Kidney tubule cell (primary cell): ENCODE measurements around the gene KIF26B.
"Not testable (repeated sequence)": the region's sequence is repeated elsewhere in the genome, so short reads cannot be mapped to it uniquely, and the experiment has no call there.

ENCODE experiments used
- DNase-seq: peaks from one replicate; pipeline ENCODE4 v3.0.0-alpha.2; 2018; ENCODE audit warnings: low spot score

The KIF26B gene

DNA sequence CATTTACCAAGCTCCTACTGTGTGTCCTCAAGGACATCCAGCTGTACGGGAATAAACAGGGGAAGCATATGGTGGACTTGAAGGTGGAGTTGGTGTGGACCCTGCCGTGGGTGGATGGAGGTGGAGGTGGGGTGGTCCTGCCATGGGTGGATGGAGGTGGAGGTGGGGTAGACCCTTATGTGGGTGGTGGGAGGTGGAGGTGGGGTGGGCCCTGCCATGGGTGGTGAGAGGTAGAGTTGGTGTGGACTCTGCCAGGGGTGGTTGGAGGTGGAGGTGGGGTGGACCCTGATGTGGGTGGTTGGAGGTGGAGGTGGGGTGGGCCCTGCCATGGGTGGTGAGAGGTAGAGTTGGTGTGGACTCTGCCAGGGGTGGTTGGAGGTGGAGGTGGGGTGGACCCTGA is 169.0 kb downstream of the KIF26B start:
- DNase-seq: not testable (repeated sequence)

DNA sequence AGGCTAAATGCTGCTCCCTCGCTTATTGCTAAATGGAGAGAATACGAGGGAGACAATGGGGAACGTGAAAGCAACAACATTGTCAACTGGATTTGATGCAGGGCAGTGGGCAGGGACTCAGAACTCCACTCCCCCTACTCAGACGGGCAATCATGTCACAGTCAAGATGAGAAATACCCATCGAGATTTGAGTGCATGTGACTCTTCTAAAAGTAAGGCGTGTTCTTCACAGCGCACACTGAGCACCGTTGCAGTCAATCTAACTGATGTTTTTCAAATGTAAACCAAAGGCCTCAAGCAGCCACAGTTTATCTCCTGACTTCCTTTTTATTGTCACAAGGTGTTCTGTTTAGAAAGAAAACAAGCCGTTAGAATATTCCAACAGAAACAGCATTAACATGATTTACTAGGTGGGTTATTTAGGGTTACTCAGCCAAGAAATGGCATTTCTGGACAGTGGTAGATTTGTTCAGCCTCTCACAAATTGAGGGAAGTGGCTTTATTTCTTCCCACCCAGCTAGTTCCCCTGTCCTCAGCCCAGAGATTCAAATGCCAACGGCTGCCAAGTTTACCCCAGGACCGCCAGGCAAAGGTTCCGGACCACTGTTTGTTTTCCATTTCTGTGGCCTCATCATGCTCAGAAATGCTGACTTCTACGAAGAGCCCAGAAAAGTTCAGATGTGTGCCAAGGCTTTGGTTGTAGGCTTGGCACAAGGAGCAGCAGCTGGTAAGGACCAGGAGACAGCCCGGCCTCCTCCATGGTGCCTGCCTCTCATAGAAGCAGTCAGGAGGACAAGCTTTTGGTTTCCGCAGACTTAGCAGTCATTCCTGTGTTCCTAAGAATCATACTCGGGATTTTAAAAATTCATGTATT is 171.4 kb downstream of the KIF26B start:
- no peak for DNase-seq

DNA sequence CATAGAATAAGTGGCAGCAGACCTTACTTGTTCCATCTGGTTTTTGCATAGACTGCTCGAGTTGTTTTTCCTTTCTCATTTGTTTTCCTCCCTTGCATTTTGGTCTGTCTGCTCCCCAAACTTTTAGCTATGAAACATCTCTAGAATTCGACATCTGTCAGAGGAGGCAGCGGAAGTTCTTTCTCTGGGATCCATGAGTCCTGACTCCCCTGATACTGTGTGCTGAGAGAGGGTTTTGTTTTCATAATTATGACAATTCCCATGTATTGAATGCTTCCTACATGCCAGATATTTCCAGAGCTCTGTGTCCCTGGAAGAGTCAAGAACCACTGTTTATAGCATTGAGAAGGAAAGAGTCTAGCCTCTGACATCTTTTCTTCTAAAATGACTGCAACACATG is 172.6 kb downstream of the KIF26B start:
- no peak for DNase-seq

DNA sequence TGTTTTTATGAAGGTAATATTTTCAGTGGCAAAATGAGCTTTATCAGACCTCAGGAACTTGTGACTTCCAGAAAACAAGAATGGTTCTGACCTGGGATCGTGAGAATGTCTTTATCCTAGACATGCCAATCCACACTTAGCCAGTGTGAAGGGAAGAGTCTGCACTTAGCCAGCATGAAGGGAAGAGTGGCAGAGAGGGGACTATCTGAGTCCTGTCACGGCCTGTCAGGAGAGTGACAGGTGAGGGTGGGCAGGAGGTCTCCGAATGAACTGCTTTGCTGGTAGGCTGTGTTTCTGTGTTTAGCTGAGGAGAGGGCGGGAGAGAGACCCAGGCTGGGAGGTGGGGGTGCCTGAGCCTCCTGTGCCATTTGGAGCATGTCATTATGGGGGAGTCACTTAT is 173.1 kb downstream of the KIF26B start:
- DNase-seq: no peak

DNA sequence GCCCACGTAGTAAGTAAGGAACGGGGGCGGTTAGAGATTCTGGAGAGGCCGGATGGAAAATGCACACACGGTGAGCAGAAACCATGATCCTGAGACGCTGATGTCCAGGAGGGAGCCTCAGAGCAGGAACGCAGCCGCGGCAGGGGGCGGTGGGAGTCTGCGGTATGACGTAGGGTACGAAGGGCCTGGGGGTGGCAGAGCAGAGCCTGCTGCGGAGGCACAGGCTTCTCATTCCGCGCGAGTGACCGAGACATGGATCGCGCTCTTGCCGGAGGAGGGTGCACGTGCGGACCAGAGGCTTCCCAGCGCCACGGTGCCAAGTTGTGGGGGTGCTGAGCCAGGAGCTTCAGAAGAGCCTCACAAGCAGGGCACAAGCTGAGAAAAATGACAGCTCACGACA is 176.2 kb downstream of the KIF26B start:
- DNase-seq: no peak

DNA sequence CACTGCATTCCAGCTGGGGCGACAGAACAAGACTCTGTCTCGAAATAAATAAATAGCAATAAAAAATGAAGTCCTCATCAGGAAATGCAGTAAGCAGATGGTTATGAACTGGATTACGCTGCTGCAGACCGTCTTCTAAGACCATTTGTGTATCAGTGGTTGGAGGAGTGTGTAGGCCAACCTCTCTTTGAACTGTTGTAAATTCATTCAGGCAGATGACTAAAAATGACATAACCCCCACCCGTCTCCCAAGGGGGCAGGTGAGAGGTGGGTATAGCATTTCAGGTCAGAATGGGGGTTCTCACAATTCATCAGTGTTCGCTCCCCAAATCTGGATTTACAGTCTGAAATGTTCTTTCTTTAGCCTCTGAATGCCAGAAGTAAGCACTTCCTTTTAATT is 177.3 kb downstream of the KIF26B start:
- DNase-seq: peak; percentile 35

DNA sequence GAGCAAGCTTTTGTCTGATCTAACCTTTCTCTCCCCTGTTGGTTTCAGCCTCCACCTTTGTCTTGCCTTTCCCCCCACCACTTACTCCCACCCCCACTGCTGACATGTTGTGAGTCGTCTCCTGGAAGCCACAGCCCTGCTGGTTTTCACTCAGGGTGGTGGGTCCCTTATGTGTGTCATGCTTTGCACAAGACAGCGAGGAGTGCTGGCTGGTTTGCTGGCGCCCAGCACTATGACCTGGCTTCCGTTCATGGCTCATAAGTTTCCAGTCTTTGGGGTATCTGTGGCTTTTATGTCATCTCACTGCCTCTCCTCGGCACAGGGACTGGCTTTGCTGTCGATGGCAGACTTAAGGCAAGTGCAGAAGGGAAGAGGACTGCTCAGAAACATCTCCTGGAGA is 177.7 kb downstream of the KIF26B start:
- DNase-seq: peak; percentile 86

DNA sequence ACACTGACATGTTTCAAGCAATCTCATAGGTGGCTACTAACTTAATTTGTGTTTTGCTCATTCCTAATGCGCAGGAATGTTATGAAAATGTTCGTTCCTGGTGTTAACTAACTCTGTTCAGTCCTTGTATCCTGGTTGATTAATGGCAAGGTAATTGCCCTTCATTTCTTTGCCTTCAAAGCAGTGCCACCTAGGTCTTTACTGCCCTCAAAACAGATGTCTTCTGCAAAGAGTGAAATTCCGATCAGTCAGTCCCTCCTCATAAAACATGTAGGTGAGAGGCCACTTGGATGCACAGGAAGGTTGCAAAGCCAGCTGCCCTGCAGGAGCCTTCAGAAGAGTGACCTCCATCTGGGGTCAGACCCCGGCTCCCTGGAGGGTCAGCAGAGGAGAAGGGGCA is 179.4 kb downstream of the KIF26B start:
- no peak for DNase-seq

DNA sequence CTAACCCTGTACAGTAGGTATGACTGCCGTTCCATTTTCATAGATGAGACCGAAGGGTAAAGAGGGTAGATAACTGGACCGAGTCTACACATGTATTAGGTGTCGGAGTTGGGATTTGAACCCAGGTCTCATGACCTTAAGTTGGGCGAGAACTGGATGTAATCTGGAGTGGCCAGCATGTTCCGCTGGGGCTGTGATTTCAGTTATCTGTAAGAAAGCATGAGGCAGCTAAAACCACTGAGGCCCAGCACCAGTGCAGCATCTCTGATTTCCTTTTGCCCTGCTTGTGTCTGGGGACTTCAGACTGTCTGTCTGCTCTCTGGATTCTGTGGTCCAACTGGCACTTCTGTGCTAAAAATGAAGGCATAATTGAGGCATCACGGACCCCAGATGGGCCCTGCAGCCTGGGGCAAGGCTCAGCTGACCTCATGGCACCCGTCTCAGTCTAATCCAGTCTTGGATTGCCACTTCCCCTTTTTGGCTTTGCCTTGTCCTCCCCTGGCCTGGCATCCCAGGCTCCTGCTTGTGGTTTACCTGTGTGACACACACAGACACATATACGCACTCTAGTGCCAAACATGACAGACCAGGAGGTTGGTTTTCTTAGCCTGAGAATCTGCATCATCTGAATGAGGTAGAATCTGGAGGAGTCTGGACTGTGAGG is 180.2 kb downstream of the KIF26B start:
- no peak for DNase-seq

DNA sequence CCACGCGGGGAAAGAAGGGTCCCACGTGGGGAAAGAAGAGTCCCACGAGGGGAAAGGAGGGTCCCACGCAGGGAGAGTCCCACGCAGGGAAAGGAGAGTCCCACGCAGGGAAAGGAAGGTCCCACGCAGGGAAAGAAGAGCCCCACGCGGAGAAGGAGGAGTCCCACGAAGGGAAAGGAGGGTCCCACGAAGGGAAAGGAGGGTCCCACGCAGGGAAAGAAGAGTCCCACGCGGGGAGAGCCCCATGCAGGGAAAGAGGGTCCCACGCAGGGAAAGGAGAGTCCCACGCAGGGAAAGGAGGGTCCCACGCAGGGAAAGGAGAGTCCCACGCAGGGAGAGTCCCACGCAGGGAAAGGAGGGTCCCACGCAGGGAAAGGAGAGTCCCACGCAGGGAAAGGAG is 180.9 kb downstream of the KIF26B start:
- not testable (repeated sequence) for DNase-seq

DNA sequence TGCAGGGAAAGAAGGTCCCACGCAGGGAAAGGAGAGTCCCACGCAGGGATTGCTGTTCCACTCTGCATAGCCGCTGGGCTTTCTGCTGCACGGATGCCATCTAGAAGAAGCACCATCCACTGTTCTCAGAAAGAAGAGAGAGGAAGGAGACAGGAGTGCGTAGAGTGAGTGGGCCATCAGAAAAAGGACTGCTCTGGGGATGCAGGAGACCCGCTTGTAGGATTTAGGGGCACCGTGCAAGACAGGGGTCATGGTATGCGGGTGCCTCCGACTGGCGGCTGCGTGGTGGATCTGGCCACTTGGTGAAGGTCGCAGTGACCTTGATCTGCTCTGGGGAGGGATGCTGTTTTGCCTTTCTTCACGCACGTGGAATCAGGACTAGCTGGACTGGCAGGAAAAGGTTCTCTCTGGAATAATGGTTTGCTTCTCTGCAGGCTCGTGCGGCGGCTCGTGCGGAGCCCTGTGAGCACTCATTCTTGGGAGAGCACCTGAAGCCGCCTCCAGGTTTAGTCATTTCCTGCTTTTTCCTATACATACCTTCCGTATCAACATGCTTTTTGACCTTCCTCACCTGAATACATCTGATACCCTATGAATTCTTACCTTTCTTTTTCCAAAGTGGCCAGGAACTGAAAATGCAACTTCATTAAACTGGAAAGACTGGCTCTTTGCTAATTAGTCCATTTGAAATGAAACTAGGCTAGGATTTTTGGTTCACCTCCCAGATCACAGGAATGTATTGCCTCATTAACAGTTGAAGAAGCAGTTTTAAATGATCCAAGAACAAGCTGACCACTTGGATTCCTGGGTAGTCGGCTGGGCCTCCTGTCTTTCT is 181.6 kb downstream of the KIF26B start:
- peak; percentile 76 for DNase-seq

DNA sequence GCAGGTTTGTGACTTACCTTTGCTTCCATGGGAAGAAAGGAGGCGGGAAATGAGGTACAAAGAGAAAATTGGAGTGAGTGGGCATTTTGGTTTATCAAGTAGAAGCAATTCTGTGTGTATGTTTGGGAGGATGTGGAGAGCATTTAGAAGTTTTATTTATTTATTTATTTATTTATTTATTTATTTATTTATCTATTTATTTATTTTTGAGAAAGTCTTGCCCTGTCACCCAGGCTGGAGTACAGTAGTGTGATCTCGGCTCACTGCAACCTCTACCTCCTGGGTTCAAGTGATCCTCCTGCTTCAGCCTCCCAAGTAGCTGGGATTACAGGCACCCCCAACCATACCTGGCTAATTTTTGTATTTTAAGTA is 182.2 kb downstream of the KIF26B start:
- not testable (repeated sequence) for DNase-seq

DNA sequence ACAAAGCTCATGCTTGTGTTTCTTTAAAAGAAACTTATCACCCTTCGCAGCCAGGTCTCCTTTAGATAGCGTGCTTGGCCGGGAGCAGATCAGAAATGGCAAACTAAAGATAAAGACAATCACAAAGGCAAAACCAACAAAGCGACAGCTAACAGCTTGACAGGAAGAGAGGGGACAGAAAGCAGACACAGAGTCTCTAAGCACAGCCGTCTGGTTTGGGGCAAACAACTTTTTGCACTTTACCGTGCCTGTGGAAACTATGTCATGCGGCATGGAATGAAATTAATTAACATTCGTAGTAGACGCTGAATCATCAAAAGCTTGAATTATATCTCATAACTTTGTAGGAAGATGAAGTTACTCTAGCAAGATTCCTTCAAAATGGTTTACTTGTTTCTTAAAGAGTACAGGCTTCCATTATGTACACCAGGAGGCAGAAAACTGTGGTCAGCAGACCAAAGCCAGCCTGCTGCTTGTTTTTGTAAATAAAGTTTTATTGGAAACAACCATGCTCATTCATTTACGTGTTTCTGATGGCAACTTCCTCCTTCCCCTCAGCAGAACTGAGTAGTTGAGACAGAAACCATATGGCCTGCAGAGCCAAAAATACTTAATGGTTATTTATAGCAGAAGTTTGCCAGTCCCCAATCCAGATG is 183.2 kb downstream of the KIF26B start:
- no peak for DNase-seq

DNA sequence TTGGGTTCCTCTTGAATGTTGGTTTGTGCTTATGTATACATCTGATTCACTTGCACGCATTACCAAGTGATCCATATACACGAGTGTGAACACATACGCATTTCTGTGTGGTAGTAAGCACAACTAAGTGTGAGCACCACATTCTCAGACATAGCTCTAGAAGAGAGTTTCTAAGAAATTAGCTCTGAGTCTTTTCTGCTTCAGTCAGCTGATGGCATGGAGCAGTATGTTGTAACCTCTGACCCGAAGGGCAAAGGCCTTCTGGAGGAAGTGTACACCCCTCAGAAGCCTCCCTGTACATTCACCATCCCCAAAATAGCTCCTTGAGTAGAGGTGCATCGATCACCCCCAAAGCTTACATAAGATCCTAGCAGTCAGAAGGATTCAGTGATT is 183.7 kb downstream of the KIF26B start:
- no peak for DNase-seq

DNA sequence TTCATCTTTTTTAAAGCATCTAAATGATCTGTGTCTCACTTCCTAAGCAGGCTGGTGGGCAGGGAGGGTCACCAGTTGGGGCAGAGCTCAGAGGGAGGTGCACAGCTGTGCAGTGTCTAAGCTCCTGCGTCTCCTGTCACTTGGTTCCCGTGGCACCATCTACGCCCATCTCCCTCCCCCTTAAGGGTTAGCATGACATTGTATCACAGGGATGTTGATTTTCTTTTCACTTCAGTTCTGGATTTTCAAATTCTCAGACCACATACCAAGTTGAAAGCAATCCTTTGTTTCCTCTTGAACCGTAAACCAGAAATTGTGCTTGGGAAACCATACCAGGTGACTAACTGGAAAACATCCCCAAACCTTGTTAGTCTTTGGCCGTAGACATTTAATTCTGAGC is 187.0 kb downstream of the KIF26B start:
- DNase-seq: no peak

DNA sequence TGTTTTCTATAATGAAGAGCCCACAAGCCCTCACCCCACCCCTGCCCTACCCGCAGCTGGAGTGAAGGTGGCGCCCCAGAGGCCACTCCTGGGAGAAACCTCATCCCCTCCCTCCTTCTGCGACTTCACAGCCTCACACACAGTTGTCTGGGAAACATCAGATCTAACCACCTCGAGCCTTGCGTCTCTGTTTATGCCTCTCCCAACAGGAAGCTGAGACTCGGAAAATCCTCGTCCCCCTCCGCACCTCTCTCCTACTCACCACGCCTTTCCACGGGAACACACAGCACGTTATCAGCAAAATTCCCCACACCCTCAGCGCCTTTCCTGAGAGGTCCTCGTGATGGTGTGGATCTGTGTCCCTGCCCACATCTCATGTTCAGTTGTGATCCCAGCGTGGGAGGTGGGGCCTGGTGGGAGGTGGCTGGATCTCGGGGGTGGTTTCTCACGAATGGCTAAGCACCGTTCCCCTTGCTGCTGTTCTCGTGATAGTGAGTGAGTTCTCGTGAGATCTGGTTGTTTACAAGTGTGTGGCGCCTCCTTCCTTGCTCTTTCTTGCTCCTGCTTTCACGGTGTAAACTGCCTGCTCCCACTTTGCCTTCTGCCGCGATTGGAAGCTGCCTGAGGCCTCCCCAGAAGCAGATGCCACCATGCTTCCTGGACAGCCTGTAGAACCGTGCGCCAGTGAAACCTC is 190.6 kb downstream of the KIF26B start:
- no peak for DNase-seq

DNA sequence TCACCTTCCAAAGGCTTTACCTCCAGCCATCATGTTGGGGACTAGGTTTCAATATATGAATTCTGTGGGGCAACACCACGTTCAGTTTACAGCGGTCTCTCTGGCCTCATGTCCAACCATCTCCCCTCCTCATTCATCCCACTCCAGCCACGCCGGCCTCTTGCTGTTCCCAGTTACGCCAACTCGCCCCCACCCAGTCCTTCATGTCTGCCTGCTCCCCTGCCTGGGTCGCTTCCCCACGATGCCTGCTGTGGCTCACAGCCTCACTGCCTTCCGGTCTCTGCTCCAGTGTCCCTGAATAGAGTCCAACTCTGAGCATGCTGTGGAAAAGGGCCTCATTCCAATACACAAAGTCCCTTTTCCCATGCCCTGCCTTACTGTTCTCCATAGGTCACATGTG is 193.8 kb downstream of the KIF26B start:
- no peak for DNase-seq

DNA sequence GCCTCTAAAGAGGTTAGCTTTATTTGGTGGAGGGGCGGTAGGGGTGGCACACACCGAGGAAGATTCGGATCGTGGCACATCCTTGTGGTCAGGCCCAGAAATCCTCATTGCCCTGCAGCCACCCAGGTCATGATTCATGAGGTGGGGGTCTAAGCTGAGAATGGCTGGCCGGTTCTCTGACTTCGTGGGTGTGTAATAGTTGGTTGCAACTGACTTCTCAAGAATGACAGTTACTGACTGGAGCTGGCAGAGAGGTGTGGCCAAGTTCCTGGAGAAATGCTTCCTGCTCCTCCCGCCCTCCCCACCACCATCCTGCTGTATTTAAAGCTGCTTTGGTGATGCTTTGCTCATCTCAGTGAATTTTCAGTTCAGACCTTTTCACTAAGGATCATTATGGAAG is 198.6 kb downstream of the KIF26B start:
- DNase-seq: peak; percentile 50

DNA sequence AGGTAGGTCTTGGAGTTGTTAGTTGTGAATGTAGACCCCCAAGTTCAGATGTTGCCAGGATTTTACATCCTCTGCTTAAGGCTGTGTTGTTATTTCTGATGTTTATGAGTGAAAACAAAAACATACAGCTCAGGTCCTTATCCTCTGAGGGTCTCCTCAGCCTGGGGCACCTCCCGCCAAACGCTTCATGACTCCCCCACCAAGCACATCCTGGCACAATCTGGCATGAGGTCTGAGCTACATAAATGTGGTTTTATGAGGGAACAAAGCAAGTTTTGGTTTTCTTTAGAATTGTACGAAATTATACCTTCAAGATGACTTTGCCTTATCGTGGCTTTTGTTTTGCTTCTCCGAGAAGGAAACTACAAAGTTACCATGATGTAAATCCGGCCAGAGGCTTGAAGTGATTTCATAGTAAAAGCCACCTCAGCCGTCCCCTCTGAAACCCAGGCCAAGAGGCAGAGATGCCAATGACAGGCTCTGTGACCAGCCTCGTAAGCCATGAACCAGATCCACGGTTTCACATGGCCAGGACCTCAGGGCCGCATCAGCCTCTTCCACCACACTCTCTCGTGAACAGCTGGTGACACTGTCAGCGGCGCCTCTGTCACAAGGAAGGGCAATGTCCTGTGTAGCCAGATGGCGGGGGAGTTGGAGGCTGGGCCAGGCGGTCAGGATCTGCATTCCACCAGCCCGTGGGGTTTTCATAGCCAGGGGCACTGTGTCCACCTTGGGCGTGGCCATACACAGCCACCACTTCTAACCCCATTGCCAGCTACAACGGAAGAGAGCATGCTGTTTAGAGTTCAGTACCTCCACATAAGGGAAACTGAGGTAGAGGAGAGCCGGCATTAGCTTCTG is 199.4 kb downstream of the KIF26B start:
- no peak for DNase-seq

DNA sequence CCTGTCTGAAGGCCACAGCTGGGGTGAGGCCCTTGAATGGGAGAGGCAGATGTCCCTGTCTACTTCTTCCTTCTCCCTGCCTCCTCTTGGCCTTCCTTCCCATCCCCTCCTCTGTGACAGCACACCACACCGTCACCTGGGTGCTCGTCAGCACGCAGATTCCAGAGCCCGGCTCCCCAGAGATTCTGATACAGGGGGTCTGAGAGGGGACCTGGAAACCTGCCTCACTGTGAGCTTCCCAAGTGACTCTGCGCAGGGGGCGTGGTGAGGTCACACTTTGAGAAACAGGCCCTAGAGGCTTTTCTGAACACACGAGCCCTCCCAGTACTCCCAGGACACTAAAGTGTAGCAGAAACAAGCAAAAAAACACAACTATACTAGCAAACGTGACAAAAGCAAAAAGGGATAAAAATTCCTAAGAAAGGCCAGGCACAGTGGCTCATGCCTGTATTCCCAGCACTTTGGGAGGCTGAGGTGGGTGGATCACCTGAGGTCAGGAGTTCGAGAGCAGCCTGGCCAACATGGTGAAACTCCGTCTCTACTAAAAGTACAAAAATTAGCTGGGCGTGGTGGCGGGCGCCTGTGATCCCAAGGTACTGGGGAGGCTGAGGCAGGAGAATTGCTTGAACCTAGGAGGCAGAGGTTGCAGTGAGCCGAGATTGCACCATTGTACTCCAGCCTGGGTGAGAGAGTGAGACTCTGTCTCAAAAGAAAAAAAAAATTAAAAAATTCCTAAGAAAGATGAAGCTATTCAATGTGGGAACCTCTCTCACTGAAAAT is 201.3 kb downstream of the KIF26B start:
- DNase-seq: not testable (repeated sequence)
